HG02973 (cell line): Measurements from ENCODE around the gene IGF1R.

Experiments used
- ATAC-seq: cut with Tn5 transposase; IDR thresholded peaks from one replicate; pipeline ENCODE4 v1.9.1; 2021; ENCODE audit warnings: moderate library complexity; ENCODE audit not compliant: unreplicated experiment

The IGF1R gene

DNA sequence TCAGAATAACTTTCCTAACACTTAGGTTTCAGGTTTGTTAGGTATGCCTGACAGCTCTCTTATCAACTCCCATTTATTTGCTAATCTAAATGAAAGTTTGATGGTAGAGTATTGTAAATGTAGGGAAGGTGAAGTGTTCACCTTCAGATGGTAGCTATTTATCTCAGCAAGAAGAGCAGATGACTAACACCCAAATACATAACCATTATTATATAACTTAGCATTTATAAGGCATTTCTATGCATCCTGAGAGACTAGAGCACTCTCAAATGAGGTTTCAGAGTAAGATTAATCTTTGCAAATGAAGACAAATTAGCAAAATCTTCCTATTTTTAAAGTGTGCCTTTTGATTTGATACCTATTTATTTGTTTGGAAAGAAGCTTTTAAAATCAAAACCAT lies 143.8 kb downstream of the IGF1R start:
- ATAC-seq = no peak

DNA sequence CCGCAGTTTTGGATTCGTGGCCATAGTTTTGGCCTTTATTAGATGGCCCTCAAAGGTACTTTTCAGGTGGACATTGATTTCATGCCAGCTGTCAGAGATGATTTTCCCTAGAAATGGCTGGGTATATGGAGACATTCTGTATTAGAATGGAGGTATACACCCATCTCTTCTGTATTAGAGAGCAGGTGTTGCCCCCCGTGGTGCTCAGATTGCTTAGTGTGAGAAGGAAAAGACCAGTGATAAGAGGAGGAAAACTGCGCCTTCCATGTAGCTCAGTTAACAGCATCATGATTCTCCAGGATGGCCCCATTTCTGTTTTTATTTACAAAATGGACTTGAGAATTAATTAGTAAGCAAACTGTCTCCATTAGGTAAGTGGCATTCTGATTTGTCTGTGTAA lies 145.9 kb downstream of the IGF1R start:
- no peak for ATAC-seq

GRCh38 chr15:98794748-98795147 lies 146.4 kb downstream of the IGF1R start:
- no peak for ATAC-seq

GRCh38 chr15:98795980-98796379 lies 147.6 kb downstream of the IGF1R start:
- no peak for ATAC-seq

DNA sequence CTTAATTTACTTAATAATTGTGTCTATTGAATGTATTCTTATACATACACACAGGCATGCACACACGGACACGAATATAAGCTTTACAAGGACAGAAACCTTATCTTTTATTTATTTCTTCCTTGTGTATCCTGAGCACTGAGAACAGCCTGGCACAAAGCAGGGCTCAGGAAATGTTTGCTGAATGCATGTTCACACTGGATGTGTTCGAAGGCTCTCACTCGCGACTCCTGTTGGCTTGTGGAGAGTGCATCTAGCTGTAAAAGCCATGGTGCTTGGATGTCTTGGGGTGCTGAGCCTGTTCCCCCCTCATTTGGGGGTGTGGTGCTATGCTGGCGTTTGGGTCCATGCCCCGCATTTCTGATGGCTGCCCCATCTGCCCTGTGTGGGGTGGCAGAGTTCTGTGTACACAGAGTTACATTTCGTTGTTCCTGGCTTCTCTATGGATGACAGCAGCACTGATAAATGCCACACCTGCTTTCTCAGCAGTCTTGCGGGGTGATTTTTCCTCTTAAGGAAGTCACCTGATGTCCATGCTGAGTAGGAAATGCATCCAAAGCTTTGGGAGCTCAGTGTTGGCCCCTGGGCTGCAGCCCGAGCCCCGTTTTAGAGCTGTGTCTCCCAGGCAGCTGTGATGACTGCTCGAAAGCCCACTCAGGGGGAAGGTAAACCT lies 148.5 kb downstream of the IGF1R start:
- no peak for ATAC-seq

- ATAC-seq = no peak
These were observed 150.1 kb downstream of the IGF1R start for GRCh38 chr15:98798375-98798893.

GRCh38 chr15:98799461-98800390 lies 151.4 kb downstream of the IGF1R start:
- ATAC-seq = no peak

GRCh38 chr15:98800437-98801233 lies 152.3 kb downstream of the IGF1R start:
- ATAC-seq = no peak

- no peak for ATAC-seq
These were observed 152.9 kb downstream of the IGF1R start for GRCh38 chr15:98801234-98801561.

GRCh38 chr15:98802187-98802586 lies 153.8 kb downstream of the IGF1R start:
- ATAC-seq = no peak

GRCh38 chr15:98803228-98804056 lies 155.1 kb downstream of the IGF1R start:
- ATAC-seq = no peak

DNA sequence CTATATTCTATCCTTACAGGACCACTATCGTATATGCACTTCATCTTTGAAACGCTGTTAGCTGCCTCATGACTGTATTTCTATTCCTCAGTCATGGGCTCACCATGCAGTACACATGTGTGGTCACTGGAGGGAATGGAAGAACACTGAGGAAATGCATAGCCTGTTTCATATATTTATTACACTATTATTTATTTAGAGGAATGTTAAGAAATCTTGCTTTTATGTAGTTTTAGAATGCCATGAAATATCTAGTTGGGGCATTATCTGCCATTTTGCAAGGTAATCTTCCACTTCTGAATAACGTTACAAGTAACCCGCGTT lies 155.7 kb downstream of the IGF1R start:
- no peak for ATAC-seq

DNA sequence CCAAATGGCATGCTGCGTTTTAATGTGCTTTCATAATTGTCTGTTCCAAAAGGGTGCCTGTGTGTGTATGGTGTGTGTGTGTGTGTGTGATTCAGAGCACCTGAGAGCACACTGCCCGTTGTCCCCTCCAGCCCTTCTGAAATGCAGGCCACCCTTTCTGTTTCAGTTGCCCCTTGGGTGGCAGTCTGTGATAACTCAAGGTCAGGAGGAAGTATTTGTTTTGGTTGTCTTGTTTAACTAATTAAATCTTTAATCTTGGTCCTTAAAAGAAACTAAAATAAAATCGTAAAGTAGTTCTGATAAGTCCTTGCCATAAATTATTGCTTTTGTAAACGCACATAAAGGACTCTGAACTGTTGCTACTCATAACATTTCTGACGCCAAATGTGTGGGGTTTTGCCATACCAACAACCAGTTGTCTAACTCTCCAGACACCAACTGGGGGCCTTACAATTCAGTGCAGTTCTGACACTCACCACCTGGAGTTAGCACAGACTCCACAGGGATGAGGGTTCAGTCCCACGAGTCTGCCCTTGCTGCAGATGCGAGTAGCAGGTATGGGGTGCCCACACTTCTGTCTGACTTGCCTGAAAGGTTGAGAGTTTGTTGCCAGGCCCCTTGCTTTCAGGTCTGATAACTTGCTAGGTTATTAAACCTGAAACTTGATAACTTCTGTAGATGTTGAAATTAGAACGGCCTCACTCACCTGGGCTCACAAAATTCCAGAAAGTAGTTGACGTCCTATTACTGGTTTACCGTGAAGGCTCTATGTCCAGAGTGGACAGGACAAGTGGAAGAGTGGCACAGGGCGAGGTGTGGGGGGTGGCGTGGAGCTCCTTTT lies 157.3 kb downstream of the IGF1R start:
- peak; percentile 59 for ATAC-seq

DNA sequence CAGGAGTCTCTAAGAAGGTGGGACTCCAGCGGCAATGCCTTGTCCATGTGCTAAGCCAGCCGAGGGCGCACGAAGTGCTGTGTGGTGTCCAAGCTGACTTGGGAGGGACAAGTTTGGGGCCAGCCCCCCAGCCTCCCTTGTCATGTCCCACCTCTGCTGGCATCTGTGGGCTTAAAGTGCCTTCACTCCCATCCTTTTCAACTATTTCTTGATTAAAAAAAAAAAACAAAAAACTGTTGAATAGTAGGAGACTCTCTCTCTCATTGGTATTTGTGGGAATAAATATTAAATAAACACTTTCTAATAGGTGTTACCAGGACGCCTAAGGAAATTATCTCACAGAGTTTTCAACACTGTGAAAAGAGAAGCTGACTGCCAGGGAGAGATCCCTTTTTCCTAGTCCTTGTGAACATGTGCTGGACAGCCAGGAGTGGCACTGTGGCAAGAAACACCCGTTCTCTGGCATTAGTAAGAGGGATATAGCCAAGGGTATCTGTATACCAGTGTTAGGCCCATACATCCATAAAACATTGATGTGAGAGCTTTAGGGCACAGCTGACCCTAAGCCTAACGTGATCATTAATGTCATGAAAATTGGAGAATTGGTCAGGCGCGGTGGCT lies 158.0 kb downstream of the IGF1R start:
- ATAC-seq = no peak

DNA sequence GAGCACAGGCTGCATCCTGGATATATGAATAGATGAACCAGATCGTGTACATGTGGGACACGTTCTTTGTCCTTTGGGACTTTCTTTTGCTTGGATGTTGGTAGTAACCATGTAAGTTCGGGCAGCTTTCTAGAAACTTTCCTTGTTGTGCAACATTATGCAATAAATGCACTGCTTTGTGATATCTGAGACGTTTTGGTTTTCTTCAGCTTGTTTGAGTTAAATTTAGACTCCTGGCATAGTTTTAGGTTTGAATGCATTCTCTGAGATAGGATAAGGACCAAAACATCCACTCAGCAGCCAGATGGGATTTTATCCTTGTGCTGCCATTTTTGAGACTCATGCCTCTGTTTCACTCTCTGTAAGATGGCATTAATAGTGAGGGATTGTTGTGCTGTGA lies 158.9 kb downstream of the IGF1R start:
- no peak for ATAC-seq

GRCh38 chr15:98809273-98809672 lies 160.9 kb downstream of the IGF1R start:
- no peak for ATAC-seq

- no peak for ATAC-seq
These were observed 164.5 kb downstream of the IGF1R start for GRCh38 chr15:98812716-98813446.

- no peak for ATAC-seq
These were observed 165.6 kb downstream of the IGF1R start for GRCh38 chr15:98813951-98814350.

- no peak for ATAC-seq
These were observed 166.9 kb downstream of the IGF1R start for GRCh38 chr15:98815207-98815606.
